Kidney epithelial cell (primary cell): ENCODE measurements around the gene IQCN. TPM values are rescaled to one million over a fixed set of nuclear protein-coding genes. Genes with fewer than 3 reads are reported as not detected.

ENCODE experiments used
- DNase-seq: peaks from one replicate; pipeline ENCODE4 v3.0.0-alpha.2; 2010; ENCODE audit warnings: low read depth
- H3K27me3 ChIP-seq: 2 replicates; pipeline ENCODE4 v1.6.0; 2011; ENCODE audit warnings: low read length; ENCODE audit not compliant: control insufficient read depth, insufficient read depth
- H3K36me3 ChIP-seq: 2 replicates; pipeline ENCODE4 v1.5.1; 2011; ENCODE audit warnings: low read length; ENCODE audit not compliant: control insufficient read depth, insufficient read depth
- H3K4me3 ChIP-seq: 2 replicates; pipeline ENCODE4 v1.5.1; 2011; ENCODE audit warnings: low read depth, mild to moderate bottlenecking, control low read depth, low read length
- total RNA-seq: library from RNA; depleted of rRNA; stranded (reverse); fragments of >200 nt; gene quantifications from 2 replicates; pipeline ENCODE4 v1.2.3, GENCODE V29; 2015
- TF ChIP-seq, protein P1 (sequence below): IDR thresholded peaks from 2 replicates; pipeline ENCODE4 v1.5.1; 2011; ENCODE audit warnings: mild to moderate bottlenecking, moderate library complexity, low read length, control low read depth, inconsistent platforms; ENCODE audit not compliant: insufficient read depth, poor library complexity, severe bottlenecking

Gene IQCN
- total RNA-seq, 1 donor from 2014 or later: 0.13 TPM

DNA sequence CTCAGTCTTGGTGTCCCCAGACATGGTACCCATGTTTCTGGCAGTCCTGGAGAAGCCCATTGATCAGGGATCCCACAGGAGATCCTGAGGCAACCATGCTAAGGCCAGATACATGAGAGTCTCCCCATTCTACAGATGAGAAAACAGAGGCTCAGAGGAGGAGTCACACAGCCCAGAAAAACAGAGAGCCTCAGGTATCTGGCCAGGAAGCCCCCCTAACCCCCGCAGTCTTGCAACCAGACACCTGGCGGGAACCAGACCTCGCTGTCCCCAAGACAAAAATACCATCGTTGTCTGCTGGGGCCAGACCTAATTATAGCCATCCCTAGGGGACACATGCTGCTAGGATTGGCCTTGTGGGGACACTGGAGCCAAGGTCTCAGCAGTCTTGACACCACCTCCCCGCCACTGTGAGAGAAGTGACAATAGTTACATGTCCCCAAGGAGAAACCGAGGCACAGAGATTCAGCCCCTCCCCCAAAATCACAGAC is 46.4 kb downstream of the IQCN start:
- Histone ChIP-seq H3K27me3 (peaks cover 64% of the 10 kb centered on the region), H3K36me3 (no peaks in the 10 kb centered on the region), H3K4me3 (no peak overlapping the region)
- TF ChIP-seq, protein P1, sequence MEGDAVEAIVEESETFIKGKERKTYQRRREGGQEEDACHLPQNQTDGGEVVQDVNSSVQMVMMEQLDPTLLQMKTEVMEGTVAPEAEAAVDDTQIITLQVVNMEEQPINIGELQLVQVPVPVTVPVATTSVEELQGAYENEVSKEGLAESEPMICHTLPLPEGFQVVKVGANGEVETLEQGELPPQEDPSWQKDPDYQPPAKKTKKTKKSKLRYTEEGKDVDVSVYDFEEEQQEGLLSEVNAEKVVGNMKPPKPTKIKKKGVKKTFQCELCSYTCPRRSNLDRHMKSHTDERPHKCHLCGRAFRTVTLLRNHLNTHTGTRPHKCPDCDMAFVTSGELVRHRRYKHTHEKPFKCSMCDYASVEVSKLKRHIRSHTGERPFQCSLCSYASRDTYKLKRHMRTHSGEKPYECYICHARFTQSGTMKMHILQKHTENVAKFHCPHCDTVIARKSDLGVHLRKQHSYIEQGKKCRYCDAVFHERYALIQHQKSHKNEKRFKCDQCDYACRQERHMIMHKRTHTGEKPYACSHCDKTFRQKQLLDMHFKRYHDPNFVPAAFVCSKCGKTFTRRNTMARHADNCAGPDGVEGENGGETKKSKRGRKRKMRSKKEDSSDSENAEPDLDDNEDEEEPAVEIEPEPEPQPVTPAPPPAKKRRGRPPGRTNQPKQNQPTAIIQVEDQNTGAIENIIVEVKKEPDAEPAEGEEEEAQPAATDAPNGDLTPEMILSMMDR: no peak
- no peak for DNase-seq

DNA sequence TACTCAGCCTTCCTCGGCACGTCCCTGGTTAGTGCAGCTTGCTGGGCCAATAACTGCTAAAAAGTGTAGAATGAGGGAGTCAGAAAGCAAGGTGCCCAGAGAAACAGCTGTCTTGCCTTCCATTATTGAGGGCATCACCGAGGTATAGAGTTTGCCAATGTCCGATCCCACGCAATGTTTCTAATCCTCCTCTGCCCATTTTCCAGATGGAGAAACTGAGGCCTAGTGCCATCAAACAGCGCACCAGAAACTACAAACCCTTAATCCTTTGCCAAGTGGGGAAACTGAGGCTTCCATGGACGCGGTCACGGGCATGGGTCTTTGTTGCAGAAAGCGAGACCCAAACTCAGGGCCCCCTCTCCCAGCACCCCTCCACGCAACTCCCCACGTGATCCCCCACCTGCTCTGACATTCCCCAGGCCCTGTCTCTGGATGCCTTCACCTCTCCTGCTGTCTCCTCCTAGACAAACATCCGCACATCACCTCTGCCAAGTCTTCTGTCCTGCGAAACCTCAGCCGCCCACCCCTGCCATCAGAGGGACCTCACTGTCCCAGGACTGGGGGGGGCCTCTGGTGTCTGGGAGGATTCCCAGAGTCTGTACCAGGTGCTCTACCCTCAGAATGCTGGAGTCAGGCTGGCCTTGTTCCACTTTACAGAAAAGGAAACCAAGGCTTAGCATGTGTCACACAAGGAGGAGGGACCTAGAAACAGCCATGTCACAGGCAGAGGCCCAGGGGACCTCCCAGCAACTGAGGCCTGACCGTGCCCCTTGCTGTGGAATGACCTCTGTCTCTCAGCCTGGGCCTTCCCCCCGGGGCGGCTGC is 47.1 kb downstream of the IQCN start:
- TF ChIP-seq, protein P1: no peak
- DNase-seq: no peak
- Histone ChIP-seq H3K4me3 (no peak overlapping the region), H3K27me3 (peaks cover 58% of the 10 kb centered on the region), H3K36me3 (no peaks in the 10 kb centered on the region)

DNA sequence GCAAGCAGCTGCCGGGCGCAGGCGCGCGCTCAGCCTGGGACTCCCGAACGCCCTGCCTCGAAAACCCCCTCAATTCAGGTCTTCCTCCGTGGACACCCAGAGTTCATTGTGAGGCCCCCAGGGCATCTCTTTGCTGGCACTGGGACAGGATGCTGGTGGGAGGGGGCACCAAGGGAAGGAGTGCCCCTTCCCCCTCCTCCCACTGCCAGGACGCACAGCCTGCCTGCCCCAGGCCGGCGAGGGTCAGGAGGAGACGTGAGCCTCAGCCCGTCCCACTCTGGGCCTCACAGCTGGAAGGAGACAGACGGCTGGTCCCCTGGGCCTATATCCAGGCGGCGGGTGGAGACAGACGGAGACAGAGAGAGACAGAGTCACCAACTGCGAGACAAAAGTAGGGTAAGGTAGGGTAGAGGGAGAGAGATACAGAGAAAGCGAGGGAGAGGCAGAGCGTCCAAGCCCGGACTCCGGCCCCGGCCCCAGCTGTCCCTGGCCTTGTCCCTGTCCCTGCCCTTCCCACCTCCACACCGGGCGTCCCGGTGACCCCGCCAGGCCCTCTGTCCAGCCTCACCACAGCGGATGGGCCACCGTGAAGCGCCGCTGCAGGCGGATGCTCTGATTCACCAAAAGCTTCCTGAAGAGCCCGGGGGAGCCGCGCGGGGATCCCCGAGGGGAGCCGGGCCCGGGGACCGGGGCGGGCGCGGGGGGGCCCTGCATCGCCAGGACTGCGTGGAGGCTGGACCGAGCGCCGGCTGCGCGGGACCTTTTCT is 48.4 kb downstream of the IQCN start, which contains the start of gene PDE4C:
TSS of gene PDE4C (minus strand) at position 737 of the 767 bp plus-strand sequence. CDS start at position 714, 23 bp downstream.
- Histone ChIP-seq H3K4me3 (no peak within 1 kb of the TSS), H3K27me3 (peaks cover 52% of the 10 kb centered on the region), H3K36me3 (no peaks in the 10 kb centered on the region)
- no peak for DNase-seq
- TF ChIP-seq, protein P1: no peak

DNA sequence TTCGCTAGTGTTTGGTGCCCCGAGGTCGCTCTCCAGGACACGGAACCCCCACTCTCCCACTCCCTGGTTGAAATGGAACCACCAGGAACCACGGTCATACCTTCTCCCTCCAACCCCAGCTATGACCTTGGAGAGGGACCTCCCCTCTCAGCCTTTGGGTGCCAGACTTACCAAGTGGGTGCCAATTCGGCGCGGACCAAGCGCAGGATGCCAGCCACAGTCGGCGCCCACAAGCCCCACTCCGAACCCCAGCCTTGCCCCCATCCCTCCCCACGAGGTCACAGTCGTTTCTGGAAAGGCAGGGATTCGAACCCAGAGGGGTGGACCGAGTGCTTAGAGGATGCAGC is 48.9 kb downstream of the IQCN start:
- no peaks in the 10 kb centered on the region for H3K36me3 ChIP-seq
- H3K4me3 ChIP-seq: no peak overlapping the region
- TF ChIP-seq, protein P1: no peak
- no peak for DNase-seq
- H3K27me3 ChIP-seq: peaks cover 50% of the 10 kb centered on the region

DNA sequence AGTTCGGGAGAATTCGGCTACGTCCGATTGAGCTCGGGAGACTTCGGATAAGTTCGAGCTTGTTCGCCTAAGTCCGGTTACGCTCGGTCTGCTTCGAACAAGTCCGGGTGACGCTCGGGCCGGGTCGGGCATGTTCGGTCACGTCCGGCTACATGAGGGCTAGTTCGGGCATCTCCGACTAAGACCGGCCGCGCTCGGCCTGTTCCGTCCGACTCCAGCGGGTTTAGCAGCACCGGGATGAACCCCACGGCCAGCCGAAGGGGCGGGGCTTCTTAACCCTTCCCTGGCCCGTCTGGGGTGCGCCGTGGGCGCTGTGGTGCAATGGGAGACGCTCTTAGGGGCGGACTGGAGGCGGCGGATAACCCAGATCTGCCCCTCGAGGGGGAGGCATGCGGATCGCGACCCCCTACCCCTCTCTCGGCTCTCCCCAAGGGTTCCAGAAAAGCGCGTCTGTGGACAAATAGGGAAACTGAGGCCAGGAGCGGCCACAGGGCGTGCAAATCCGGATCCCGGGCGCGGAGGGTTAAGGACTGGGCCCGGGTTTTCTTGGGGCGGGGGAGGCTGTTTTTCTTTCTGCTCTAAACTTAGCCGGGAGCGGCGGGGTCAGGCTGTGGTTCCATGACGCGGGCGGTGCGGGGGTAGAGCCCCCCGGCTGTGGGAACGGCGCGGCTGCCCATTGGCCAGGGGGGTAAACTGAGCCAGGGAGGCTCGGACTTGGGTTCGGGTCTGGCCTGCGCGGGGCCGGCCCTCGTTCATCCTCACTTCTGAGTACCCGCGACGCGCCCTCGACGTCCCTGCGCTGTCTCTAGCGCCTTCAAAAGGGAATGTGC is 49.5 kb downstream of the IQCN start:
- peak; percentile 79 for DNase-seq
- TF ChIP-seq, protein P1: no peak
- peaks cover 52% of the 10 kb centered on the region for H3K27me3 ChIP-seq
- peak overlapping the region; percentile 39 for H3K4me3 ChIP-seq
- H3K36me3 ChIP-seq: no peaks in the 10 kb centered on the region
